ENCODE data around the gene BTNL2. TPM values are rescaled to one million over a fixed set of nuclear protein-coding genes. Genes with fewer than 3 reads are reported as not detected.
"Not testable (repeated sequence)": the region's sequence is repeated elsewhere in the genome, so short reads cannot be mapped to it uniquely, and the experiment has no call there.

BTNL2 gene, protein sequence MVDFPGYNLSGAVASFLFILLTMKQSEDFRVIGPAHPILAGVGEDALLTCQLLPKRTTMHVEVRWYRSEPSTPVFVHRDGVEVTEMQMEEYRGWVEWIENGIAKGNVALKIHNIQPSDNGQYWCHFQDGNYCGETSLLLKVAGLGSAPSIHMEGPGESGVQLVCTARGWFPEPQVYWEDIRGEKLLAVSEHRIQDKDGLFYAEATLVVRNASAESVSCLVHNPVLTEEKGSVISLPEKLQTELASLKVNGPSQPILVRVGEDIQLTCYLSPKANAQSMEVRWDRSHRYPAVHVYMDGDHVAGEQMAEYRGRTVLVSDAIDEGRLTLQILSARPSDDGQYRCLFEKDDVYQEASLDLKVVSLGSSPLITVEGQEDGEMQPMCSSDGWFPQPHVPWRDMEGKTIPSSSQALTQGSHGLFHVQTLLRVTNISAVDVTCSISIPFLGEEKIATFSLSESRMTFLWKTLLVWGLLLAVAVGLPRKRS
- total RNA-seq: not detected

DNA sequence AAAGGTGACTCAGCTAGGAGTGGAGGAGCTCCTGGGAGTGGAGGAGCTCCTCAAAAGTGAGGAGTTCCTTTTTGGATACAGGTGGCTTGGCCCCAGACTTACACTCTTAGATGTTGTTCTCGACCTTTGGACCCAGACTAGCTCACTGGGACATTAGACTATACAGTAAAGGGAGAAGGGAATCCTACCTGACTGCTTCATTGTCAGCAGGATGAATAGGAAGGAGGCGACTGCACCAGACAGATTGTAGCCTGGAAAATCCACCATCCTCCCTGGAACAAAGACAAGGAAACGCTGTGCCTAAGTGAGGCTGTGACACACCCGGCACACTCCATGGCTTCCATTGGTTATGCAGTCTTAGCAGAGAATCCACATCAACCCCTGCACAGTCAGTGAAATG lies at the start of gene BTNL2:
Gene BTNL2, minus strand, starts transcription at position 325 of the 400 bp plus-strand sequence. Its CDS starts 58 bp downstream, at position 267.
- Mint-ChIP-seq H3K27ac (no peak within 1 kb of the TSS), H3K4me3 (no peak within 1 kb of the TSS), H3K36me3 (ENCODE audit: low read depth) (no peaks in the 10 kb centered on the region), H3K4me1 (no peaks in the 10 kb centered on the region), H3K9me3 (no peaks in the 10 kb centered on the region), H3K27me3 (peaks cover 46% of the 10 kb centered on the region)
- ATAC-seq (replicated peaks): no peak

DNA sequence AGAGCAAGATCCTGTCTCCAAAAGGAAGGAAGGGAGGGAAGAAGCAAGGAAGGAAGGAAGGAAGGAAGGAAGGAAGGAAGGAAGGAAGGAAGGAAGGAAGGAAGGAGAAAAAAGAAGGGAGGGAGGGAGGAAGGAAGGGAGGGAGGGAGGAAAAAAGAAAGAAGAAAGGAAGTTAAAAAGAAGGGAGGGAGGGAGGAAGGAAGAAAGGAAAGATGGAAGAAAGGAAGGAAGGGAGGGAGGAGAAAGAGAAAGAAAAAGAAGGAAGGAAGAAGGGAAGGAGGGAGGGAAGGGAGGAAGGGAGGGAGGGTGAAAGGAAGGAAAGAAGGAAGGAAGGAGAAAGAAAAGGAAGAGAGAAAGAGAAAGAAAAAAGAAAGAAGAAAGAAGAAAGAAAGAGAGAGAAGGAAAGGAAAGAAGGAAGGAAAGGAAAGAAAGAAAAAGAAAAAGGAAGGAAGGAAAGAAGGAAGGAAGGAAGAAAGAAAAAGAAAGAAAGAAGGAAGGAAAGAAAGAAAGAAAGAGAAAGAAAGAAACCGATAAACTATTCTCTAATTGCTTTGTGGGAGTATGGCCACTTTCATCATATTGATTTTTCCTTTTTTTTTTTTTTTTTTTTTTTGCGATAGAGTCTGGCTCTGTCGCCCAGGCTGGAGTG lies 42.2 kb upstream of the BTNL2 start:
- no peaks in the 10 kb centered on the region for H3K36me3 Mint-ChIP-seq (ENCODE audit: low read depth)
- no peak overlapping the region for H3K4me3 Mint-ChIP-seq
- no peak for ATAC-seq (replicated peaks)
- H3K9me3 Mint-ChIP-seq: no peaks in the 10 kb centered on the region
- peaks cover 55% of the 10 kb centered on the region for H3K27me3 Mint-ChIP-seq
- H3K27ac Mint-ChIP-seq: no peak overlapping the region
- no peaks in the 10 kb centered on the region for H3K4me1 Mint-ChIP-seq

DNA sequence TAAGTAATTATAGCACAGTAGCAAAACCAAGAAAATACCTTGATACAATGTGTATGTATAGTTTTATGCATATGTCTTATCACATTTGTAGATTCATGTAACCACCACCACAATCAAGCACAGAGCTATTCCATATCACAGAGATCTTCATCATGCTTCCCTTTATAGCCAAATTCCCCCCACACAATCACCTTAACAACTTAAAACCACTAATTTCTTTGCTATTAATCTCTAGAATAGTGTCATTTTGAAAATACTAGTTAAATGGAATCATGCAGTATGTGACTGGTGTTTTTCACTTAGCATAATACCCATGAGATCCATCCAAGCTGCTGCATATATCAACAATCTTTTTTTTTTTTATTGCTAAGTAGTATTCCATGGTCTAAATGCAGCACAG lies 41.0 kb upstream of the BTNL2 start:
- ATAC-seq (replicated peaks): no peak
- Mint-ChIP-seq H3K4me3 (no peak overlapping the region), H3K27me3 (peaks cover 53% of the 10 kb centered on the region), H3K36me3 (ENCODE audit: low read depth) (no peaks in the 10 kb centered on the region), H3K4me1 (no peaks in the 10 kb centered on the region), H3K27ac (no peak overlapping the region), H3K9me3 (no peaks in the 10 kb centered on the region)

DNA sequence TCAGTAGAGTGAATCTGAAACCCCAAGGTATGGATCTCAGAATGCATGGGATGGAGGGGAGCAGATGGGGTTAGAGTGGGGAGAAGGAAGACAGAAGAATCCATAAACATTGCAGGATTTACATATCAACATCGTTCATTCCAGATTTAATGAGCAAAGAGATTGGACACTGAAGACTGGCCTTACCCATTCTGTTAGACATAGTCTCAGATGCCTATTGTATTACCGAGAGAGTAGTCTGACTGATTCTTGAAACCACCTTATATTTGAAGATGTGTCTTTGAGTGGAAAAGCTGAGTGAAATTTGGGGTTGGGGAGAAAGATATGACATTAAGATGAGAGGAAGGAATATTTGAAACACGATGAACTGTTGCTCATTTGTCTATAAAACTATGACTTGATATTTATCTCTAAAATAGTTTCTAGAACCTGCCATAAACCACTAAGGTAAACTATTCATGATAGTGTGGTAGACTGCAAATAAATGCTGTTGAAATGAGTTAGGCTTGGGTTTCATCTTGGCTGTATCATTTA lies 38.4 kb upstream of the BTNL2 start:
- H3K27ac Mint-ChIP-seq: no peak overlapping the region
- no peaks in the 10 kb centered on the region for H3K36me3 Mint-ChIP-seq (ENCODE audit: low read depth)
- peak; percentile 24 for ATAC-seq (replicated peaks)
- H3K4me3 Mint-ChIP-seq: no peak overlapping the region
- no peaks in the 10 kb centered on the region for H3K4me1 Mint-ChIP-seq
- H3K9me3 Mint-ChIP-seq: no peaks in the 10 kb centered on the region
- H3K27me3 Mint-ChIP-seq: peaks cover 44% of the 10 kb centered on the region

DNA sequence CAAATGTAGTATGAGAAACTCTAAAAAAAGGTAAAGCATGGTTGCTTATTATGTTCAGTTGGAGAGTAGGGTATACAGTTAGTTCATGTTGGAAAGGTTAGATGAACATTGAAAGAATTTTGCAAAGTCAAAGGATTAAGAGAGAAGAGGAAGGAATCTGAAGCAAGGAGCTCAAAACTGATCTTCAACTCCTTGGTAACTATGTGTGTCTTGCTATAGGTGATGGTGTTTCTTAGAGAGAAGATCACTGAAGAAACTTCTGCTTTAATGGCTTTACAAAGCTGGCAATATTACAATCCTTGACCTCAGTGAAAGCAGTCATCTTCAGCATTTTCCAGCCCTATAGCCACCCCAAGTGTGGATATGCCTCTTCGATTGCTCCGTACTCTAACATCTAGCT lies 37.5 kb upstream of the BTNL2 start:
- H3K9me3 Mint-ChIP-seq: no peaks in the 10 kb centered on the region
- ATAC-seq (replicated peaks): no peak
- H3K36me3 Mint-ChIP-seq (ENCODE audit: low read depth): no peaks in the 10 kb centered on the region
- H3K27me3 Mint-ChIP-seq: peaks cover 42% of the 10 kb centered on the region
- H3K27ac Mint-ChIP-seq: no peak overlapping the region
- no peak overlapping the region for H3K4me3 Mint-ChIP-seq
- H3K4me1 Mint-ChIP-seq: peaks cover 7% of the 10 kb centered on the region

DNA sequence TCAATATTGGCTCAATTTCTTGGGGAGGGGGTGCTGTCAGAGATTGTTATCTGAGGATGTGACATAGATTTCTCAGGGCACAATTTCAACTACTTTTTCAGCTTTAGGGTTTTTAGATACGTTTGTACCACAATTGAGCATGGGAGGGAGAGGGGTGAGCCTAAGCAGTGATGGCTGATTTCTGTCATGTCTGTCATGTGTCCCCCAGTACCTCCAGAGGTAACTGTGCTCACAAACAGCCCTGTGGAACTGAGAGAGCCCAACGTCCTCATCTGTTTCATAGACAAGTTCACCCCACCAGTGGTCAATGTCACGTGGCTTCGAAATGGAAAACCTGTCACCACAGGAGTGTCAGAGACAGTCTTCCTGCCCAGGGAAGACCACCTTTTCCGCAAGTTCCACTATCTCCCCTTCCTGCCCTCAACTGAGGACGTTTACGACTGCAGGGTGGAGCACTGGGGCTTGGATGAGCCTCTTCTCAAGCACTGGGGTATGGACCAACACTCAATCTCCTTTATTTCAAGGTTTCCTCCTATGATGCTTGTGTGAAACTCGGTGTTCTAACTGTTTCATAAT lies 36.1 kb upstream of the BTNL2 start:
- H3K36me3 Mint-ChIP-seq (ENCODE audit: low read depth): no peaks in the 10 kb centered on the region
- H3K4me3 Mint-ChIP-seq: no peak overlapping the region
- no peak overlapping the region for H3K27ac Mint-ChIP-seq
- peaks cover 41% of the 10 kb centered on the region for H3K27me3 Mint-ChIP-seq
- H3K9me3 Mint-ChIP-seq: no peaks in the 10 kb centered on the region
- peaks cover 8% of the 10 kb centered on the region for H3K4me1 Mint-ChIP-seq
- ATAC-seq (replicated peaks): no peak

DNA sequence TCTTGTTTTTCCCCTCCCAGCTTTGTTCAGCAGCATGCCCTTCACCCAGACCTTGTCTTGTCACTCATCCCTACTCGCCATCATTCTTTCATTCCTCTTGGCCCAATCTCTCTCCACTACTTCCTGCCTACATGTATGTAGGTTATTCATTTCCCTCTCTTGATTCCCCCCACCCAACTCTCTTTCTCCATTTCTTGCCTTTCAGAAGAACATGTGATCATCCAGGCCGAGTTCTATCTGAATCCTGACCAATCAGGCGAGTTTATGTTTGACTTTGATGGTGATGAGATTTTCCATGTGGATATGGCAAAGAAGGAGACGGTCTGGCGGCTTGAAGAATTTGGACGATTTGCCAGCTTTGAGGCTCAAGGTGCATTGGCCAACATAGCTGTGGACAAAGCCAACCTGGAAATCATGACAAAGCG lies 35.3 kb upstream of the BTNL2 start:
- Mint-ChIP-seq H3K4me1 (peaks cover 8% of the 10 kb centered on the region), H3K9me3 (no peaks in the 10 kb centered on the region), H3K4me3 (no peak overlapping the region), H3K27me3 (peaks cover 40% of the 10 kb centered on the region), H3K36me3 (ENCODE audit: low read depth) (no peaks in the 10 kb centered on the region), H3K27ac (no peak overlapping the region)
- ATAC-seq (replicated peaks): no peak

DNA sequence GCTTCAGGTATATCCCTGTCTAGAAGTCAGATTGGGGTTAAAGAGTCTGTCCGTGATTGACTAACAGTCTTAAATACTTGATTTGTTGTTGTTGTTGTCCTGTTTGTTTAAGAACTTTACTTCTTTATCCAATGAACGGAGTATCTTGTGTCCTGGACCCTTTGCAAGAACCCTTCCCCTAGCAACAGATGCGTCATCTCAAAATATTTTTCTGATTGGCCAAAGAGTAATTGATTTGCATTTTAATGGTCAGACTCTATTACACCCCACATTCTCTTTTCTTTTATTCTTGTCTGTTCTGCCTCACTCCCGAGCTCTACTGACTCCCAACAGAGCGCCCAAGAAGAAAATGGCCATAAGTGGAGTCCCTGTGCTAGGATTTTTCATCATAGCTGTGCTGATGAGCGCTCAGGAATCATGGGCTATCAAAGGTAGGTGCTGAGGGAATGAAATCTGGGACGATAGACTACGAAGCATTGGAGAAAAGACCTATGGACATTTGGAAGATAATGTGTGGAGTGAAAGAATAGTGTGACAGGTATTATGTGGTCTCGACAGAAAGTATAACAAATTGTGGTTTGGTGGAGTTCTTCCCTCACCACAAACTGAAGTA lies 32.7 kb upstream of the BTNL2 start, which contains the start of gene HLA-DRA:
Gene HLA-DRA, plus strand, starts transcription at position 286 of the 613 bp plus-strand sequence. Its CDS starts 64 bp downstream, at position 350.
- H3K9me3 Mint-ChIP-seq: no peaks in the 10 kb centered on the region
- peak within 1 kb of the TSS; percentile 32 for H3K27ac Mint-ChIP-seq
- peaks cover 8% of the 10 kb centered on the region for H3K4me1 Mint-ChIP-seq
- peak within 1 kb of the TSS; percentile 58 for H3K4me3 Mint-ChIP-seq
- H3K36me3 Mint-ChIP-seq (ENCODE audit: low read depth): no peaks in the 10 kb centered on the region
- H3K27me3 Mint-ChIP-seq: peaks cover 29% of the 10 kb centered on the region
- peak; percentile 88 for ATAC-seq (replicated peaks)

DNA sequence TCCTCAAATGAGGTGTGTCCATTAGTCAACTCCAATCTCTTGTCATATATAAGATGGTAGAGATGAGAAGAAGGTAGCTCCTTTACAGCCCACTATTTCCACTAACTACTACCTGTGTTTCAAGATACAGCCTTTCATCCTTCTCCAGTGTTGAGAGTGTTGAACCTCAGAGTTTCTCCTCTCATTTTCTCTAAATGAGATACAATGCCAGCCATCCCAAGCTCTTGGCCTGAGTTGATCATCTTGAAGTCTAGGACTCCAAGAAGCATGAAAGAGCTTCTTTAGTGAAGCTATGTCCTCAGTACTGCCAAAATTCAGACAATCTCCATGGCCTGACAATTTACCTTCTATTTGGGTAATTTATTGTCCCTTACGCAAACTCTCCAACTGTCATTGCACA lies 32.2 kb upstream of the BTNL2 start:
- no peaks in the 10 kb centered on the region for H3K36me3 Mint-ChIP-seq (ENCODE audit: low read depth)
- no peak for ATAC-seq (replicated peaks)
- H3K9me3 Mint-ChIP-seq: no peaks in the 10 kb centered on the region
- H3K4me3 Mint-ChIP-seq: peak overlapping the region; percentile 58
- peaks cover 8% of the 10 kb centered on the region for H3K4me1 Mint-ChIP-seq
- no peak overlapping the region for H3K27ac Mint-ChIP-seq
- peaks cover 23% of the 10 kb centered on the region for H3K27me3 Mint-ChIP-seq

DNA sequence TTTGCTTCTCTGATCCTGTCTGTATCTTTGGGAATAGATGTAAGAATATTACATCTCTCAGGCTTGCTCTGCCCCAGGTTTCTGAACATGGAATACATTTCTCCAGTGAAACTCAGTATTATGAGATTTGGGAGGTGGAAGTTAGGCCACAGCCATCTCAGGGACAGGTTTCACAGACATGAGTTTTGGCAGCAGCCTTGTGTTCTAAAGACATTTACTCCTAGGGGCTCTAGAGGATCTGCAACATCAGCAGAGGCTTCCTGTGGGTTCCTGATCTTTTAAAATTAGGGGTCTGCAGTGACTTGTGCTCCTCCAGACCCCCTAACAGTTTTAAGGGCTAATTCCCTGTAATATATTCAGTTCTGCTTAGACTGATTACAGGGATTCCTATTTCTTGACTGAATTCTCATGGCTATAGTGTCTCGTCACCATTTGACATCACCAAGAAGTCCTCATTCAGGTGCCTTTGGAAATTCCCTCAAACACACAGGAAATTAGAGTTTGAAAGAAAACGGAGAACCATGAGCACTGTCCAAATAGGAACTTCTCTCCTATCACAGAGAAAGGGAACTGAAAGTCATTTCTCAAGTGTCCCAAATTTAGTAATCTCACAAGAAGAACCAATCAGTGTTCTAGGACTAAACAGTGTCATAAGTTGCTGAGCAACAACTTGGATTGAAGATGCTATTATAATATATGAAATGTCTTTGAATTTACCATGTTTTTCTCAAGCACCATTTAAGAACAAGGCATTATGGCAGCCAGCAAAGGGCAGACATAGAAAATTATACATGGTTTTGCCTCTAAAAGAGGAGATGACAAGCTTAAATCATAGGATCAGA lies 30.2 kb upstream of the BTNL2 start:
- peaks cover 8% of the 10 kb centered on the region for H3K4me1 Mint-ChIP-seq
- no peak overlapping the region for H3K4me3 Mint-ChIP-seq
- no peaks in the 10 kb centered on the region for H3K9me3 Mint-ChIP-seq
- peak; percentile 65 for ATAC-seq (replicated peaks)
- no peak overlapping the region for H3K27ac Mint-ChIP-seq
- peaks cover 18% of the 10 kb centered on the region for H3K27me3 Mint-ChIP-seq
- no peaks in the 10 kb centered on the region for H3K36me3 Mint-ChIP-seq (ENCODE audit: low read depth)

DNA sequence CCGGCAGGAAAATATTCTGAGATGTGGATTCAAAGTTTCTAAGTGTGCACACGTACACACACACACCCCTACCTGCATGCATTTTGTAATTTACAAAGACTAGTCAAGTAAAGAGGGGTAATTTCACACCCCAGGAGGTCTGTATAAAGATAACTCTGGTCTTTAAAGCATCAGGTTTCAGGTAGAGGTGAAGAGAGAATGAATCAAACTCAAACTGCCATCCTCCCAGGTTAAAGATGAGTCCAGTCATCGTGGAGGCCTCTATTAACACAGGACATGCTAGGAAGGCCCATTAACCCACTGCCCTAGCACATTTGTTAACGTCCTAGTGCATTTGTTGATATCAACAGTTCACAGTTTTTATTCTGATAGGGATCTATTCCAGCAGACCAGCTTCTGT lies 29.2 kb upstream of the BTNL2 start:
- no peak for ATAC-seq (replicated peaks)
- H3K9me3 Mint-ChIP-seq: no peaks in the 10 kb centered on the region
- H3K36me3 Mint-ChIP-seq (ENCODE audit: low read depth): no peaks in the 10 kb centered on the region
- H3K4me3 Mint-ChIP-seq: no peak overlapping the region
- H3K27ac Mint-ChIP-seq: no peak overlapping the region
- peaks cover 12% of the 10 kb centered on the region for H3K27me3 Mint-ChIP-seq
- peaks cover 8% of the 10 kb centered on the region for H3K4me1 Mint-ChIP-seq

DNA sequence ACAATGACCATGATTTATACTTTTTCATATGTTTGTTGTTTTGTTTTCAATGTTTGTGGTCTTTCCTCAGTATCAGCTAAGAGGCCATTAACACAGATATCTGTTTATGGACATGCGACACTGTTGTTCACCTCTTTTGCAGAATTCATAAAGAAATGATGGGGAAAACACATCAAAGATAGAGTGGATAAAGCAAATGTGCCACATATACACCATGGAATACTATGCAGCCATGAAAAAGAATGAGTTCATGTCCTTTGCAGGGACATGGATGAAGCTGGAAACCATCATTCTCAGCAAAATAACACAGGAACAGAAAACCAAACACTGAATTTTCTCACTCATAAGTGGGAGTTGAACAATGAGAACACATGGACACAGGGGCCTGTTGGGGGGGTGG lies 27.0 kb upstream of the BTNL2 start:
- not testable (repeated sequence) for ATAC-seq (replicated peaks); H3K27ac Mint-ChIP-seq; H3K4me3 Mint-ChIP-seq; H3K36me3 Mint-ChIP-seq (ENCODE audit: low read depth); H3K4me1 Mint-ChIP-seq; H3K9me3 Mint-ChIP-seq; H3K27me3 Mint-ChIP-seq

DNA sequence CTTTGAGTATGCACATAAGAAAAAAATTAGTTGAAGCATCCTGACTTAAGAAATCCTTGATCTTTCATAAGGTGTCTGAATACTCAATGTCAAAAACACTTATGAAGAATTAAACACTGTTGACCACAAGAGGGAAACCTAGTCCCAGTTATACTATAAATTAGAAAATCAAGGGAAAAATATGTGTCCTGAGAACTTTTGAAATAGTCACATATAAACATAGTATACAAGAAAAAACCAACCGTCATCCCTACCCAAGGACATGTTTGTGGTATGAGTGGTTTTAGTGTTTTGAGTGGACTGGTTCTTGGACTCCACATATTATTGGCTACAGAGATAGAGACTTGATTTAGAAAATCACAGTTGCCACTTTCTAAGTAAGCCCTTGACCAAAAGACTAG lies 25.1 kb upstream of the BTNL2 start:
- Mint-ChIP-seq H3K36me3 (ENCODE audit: low read depth) (no peaks in the 10 kb centered on the region), H3K9me3 (no peaks in the 10 kb centered on the region), H3K4me1 (no peaks in the 10 kb centered on the region), H3K27ac (no peak overlapping the region), H3K4me3 (no peak overlapping the region), H3K27me3 (peaks cover 5% of the 10 kb centered on the region)
- no peak for ATAC-seq (replicated peaks)

Data from activated T-helper 17 cell treated with anti-CD3 and anti-CD28 coated beads, Interleukin-2, amount 50 U/mL, for 72 hours (primary cell).